GM13977 (cell line): ENCODE measurements around the gene PAN3.
A peak's percentile ranks its signal among the peaks of the same experiment; 100 is the strongest.

Experiments
- DNase-seq: peaks from one replicate; pipeline ENCODE4 v3.0.0; 2012; ENCODE audit warnings: low spot score
- in situ Hi-C: fragments of 300-500 bp; cut with MboI; formaldehyde crosslinking; loops from one replicate; pipeline ENCODE4 v1.12.0; 2022; ENCODE audit warnings: low sequenced_read_pairs, low pct_unique_long_range_greater_than_20kb, mixed read lengths, inconsistent platforms; ENCODE audit not compliant: unreplicated experiment
- TF ChIP-seq, protein P1 (sequence below): IDR thresholded peaks from 2 replicates; pipeline ENCODE4 v1.5.1; 2012; ENCODE audit warnings: mild to moderate bottlenecking, control low read depth; ENCODE audit not compliant: insufficient read depth; ENCODE audit errors: extremely low read depth, missing control alignments

The PAN3 gene

DNA sequence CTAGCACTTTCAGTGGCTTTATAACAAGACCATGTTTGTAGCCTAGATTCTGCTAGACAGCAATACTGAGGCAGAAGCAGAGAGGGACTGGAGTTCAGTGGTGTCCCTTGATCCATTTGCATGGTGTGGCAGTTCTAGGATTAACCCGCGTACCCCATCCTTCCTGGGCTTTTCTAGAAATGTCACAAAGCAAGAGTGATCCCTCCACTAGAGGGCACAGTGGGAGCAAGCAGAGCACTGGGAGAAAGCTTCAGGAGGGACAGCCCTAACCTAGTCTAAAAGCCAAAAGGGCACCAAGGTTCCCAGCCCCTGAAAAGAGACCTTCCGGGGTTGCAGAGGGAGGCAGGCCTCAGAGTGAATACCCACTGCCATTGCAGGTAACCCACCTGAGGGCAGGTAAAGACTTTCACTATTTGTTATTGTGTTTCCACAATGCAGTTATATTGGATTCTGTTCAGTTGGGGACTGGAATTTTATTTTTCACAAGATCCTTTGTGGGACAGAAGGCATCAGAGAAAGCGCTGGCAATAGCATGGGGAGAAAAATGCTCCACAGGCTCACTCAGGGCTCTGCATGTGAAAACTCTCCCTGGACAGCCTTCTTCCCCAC lies 185.9 kb downstream of the PAN3 start:
- peak; percentile 82 for DNase-seq
- TF ChIP-seq, protein P1, sequence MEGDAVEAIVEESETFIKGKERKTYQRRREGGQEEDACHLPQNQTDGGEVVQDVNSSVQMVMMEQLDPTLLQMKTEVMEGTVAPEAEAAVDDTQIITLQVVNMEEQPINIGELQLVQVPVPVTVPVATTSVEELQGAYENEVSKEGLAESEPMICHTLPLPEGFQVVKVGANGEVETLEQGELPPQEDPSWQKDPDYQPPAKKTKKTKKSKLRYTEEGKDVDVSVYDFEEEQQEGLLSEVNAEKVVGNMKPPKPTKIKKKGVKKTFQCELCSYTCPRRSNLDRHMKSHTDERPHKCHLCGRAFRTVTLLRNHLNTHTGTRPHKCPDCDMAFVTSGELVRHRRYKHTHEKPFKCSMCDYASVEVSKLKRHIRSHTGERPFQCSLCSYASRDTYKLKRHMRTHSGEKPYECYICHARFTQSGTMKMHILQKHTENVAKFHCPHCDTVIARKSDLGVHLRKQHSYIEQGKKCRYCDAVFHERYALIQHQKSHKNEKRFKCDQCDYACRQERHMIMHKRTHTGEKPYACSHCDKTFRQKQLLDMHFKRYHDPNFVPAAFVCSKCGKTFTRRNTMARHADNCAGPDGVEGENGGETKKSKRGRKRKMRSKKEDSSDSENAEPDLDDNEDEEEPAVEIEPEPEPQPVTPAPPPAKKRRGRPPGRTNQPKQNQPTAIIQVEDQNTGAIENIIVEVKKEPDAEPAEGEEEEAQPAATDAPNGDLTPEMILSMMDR: peak; percentile 81

DNA sequence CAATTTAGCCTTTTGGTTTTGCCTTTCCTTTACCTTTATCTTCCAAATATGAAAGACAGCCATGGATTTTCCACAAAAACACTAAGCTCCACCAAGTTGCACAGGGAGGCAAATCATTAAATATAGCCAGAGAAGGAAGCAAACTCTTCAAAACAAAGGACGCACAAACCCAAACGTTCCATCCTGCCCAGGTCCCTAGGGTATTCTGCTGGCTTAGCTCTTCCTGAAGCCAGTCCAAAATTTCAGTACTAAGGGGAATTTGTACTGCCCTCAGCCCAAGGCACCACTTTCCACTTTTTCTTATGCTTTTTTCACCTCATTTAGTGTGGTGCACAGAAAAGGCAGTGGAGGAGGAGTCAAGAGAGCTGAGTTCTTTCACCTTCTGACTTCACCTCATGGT lies 186.7 kb downstream of the PAN3 start:
- in situ Hi-C loops: loop anchor here (25.0 kb wide), 1 partner anchor 462 kb away; no protein-coding TSS in a partner anchor
- TF ChIP-seq, protein P1: no peak

More for the DNA sequence above, 185.9 kb downstream of the PAN3 start:
- in situ Hi-C loops: loop anchor here (5.0 kb wide), 1 partner anchor 313 kb away; no protein-coding TSS in a partner anchor

DNA sequence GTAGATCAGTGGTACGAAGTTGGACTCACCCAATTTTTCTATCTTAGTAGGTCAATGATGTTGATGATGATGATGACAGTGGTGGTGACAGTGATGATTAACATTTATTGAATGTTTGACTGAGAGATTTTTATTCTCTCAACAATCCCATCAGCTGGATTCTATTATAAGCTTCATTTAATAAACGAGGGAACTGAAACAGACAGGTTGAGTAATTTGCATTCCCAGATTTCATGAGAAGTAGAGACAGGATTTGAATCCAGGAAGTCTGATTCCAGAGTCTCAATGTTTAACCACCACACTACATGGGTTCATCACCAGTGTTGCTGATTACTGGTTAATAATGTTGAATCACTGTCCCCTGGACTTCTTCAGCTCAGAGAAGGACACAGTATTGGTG lies 187.7 kb downstream of the PAN3 start:
- in situ Hi-C loops: loop anchor here (25.0 kb wide), 1 partner anchor 461 kb away; no protein-coding TSS in a partner anchor
- no peak for DNase-seq
- TF ChIP-seq, protein P1: no peak

More for the DNA sequence above, 186.7 kb downstream of the PAN3 start:
- DNase-seq: no peak

DNA sequence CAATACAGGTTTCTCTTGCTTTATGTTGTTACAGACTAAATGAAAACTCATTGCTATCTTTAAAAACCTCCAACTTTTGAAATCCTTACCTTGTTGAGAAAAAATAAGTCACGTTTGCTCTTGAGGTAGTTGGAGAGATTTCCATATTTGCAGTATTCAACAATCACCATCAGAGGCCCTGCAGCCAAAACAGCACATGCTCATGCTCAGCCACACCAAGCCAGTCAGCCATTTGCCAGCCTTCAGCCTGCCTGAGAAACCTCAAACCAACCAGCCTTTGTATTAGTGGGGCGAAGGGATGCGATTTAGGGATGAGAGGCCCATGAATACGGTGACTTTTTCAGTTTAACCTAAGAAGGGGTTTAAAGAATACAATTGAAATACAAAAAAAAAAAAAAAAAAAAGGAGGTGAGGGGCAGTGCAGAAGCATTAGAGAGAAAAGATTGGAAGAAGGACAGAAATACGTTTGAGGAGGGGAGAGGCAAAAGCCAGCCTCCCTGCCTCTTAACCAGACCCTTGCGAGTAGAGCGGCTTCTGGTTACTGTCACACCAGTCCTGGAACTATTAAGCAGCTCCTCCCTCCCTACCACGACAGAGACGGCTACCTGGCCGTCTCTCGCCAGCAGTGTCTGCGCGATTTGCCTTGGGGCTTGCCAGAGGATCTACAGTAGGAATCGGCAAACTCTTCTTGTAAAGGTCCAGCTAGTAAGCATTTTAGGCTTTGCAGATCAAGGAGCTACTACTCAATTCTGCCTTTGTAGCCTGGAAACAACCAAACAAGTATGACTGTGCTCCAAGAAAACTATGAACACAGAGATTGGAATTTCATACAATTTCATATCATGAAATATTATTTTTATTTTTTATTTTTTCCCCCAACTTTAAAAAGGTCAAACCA lies 189.3 kb downstream of the PAN3 start:
- no peak for DNase-seq
- in situ Hi-C loops: loop anchor here (25.0 kb wide), 1 partner anchor 460 kb away; no protein-coding TSS in a partner anchor
- TF ChIP-seq, protein P1: no peak

DNA sequence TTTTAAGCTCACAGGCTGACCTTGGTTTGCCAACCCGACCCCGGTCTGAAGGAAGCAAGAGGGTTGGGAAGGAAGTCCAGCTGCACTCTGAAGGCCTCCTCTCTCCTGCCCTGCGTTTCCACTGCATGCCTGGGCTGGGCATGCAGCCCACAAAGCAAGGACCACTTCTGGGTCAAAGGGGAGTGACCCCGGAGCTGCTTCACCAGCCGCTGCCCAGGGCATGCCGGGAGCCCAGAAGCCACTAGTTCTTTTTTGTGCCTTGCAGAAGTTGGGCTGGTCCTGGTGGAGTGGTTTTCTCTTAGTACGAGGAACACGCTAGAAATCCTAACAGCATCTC lies 189.9 kb downstream of the PAN3 start:
- no peak for DNase-seq
- TF ChIP-seq, protein P1: no peak
- in situ Hi-C loops: loop anchor here (25.0 kb wide), 1 partner anchor 459 kb away; no protein-coding TSS in a partner anchor

DNA sequence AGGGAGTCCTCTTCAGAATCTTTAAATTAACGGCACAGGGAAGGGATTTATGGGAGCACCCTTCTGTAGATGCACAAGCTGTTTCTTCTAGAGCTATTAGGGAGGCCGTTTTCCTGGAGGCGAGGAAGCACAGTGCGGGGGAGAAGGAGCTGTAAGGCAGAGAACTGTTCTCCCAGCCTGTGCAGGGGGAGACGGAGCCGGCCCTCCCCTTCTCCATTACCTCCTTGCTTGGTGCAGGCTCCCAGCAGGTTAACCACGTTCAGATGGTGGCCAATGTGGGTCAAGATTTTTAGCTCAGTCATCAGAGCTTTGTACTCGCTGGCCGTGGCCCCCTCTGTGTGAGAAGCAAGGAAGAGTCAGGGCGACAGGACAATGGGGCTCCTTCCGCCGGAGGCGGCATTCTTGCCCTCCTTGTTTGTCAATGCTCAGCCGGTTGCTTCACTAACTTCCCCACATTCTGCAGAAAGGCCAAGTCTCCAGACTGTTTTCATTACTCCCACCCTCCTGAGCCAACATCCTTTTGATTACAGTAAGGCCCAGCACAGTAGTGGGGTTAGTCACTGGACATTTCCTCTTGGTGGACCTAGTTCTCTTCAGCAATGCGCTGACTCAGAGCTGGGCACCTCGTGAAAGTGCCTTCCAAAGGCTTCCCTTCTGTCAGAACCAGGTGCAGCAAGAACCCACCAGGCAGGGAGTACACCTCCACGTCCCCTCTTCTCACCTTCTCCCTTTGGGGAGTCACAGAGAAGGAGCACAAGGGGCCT lies 191.2 kb downstream of the PAN3 start:
- DNase-seq: no peak
- TF ChIP-seq, protein P1: no peak
- in situ Hi-C loops: loop anchor here (25.0 kb wide), 1 partner anchor 458 kb away; no protein-coding TSS in a partner anchor
